Iris pigment epithelial cell (primary cell): ENCODE data around the gene RTKN.

Source experiments
- DNase-seq: peaks from one replicate; pipeline ENCODE4 v3.0.0-alpha.2; 2011; ENCODE audit warnings: low read depth

The RTKN gene

DNA sequence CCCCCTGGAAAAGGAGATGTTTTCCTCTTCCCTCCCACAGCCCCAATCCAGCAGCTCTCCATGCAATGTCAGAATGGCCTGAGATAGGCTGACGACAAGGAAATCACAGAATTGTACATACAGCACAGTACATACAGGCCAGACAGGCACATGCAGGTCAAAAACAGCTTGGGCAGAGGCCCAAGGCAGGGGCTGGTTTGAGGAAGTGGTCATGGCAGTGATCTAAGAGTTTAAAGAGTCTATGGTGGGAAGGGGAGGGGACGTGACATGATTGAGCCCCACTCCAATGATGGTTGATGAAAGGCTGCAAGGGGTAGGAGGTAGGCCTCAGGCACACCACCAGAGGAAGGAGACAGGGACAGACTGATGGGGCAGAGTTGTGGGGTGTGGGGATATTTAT lies 65.9 kb downstream of the RTKN start:
- DNase-seq, result no peak
